Measurements from ENCODE around the gene EVA1A.

The EVA1A gene

DNA sequence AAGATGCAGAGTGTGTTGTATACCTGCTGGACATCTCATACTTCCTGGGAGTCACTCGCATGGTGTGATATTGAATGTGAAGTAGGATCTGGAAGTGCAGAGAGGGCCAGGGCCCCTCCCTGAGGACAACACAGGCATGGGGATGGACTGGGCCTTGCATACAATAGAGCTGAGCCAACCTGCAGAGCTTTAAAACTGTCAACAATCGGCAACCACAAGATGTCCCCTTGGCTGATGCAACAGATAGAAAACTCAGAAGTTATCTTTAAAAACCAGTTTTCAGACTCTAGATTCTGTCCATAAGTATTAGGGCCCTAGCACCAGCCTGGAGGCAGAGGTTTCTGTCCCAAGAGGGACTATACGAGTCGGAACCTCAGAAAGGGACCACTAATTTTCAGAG lies 19.7 kb downstream of the EVA1A start:
- no peak for DNase-seq (ENCODE audit: low spot score)

DNA sequence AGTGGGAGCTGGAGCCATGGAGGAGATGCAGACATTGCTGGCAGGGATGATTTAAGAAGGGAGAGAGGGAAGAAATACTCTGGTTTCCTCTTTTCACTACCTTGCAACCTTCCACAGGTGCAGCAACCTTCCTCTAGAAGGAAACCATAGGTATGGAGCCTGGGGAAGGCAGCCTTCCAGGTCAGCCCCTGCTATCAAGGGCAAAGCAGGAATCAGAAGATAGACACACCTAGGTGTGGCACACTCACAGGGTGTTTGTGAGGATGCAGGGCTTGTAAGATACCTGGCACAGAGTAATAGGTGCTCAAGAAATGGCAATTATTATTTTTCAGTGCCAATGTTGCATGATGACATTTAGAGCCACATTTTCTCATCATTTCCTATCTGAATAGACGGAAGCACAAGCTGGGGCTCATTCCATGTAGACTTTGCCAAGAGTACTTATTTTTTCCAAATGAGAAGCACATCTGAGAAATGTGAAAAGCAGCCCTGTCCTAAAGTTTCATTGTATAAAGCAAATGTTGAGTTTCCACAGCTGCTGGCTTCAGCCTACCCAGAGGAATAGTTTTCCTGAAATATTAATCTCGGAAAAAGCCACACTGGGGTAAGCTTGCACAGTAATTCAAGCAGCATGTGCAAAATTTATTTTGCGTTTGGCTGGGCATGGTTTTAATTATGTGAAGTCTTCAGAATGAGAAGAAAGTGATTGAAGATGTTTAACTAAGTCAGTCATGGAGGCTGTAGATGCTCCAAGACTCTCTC lies 20.6 kb downstream of the EVA1A start:
- DNase-seq (ENCODE audit: low spot score): no peak

DNA sequence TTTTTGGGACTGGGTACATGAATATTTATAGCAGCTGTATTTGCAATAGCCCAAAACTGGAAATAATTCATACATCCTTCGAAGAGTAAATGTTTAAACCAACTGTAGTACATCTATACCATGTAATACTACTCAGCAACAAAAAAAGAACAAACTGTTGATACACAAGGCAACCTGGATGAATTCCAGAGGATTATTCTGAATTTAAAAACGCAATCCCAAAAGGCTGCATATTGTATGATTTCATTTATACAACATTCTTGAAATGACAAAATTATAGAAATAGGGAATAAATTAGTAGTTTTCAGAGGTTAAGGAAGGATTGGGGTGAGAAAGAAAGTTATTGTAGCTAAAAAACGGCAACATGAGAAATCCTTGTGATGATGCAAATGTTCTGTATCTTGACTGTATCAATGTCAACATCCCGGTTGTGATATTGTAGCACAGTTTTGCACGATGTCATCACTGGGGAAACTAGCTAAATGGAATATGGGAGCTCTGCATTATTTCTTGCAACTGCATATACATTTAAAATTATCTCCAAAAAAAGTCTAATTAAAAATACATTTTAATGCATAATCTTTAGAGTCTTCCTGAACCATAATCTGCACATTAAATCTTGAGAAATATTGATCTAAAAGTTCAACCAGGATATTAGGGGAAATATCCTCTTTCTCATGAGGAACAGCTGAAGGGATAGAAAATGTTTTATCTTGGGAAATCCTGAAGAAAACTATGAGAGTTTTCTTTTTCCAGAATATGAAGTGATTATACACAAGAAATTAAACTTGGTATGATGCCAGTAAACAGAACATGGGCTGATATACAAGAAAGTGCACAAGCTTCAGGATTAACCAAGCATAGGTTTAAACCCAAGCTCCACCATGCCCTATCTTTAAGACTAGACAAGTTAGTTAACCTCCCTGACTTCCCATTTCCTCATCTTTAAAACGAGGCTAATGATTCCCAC lies 21.9 kb downstream of the EVA1A start:
- no peak for DNase-seq (ENCODE audit: low spot score)

DNA sequence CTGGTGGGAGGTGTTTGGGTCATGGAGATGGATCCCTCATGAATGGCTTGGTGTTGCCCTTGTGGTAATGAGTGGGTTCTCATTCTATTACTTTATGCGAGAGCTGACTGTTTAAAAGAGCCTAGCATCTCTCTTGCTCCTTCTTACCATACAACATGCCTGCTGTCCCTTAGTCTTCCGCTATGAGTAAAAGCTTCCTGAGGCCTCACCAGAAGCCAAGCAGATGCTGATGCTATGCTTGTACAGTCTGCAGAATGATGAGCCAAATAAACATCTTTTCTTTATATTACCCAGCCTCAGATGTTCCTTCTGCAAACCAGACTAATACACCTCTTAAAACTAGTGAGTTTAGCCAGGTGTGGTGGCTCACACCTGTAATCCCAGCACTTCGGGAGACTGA lies 23.1 kb downstream of the EVA1A start:
- DNase-seq (ENCODE audit: low spot score): no peak

DNA sequence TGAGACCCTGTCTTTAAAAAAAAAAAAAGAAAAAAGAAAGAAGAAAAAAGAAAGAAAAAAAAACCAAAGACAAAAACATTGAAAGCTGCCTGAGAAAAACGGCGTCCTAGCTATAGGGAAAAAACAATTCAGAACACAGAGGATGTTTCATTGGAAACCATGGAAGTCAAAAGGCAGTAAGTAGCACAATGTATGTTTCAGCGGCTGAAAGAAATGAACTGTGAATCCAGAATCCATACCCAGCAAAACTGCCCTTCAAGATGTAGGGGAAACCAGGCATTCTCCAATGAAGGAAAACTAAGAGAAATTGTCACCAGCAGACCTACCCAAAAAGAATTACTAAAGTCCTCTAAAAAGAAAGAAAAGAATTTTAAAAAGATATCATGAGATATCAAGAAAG lies 27.6 kb downstream of the EVA1A start:
- DNase-seq (ENCODE audit: low spot score): no peak

DNA sequence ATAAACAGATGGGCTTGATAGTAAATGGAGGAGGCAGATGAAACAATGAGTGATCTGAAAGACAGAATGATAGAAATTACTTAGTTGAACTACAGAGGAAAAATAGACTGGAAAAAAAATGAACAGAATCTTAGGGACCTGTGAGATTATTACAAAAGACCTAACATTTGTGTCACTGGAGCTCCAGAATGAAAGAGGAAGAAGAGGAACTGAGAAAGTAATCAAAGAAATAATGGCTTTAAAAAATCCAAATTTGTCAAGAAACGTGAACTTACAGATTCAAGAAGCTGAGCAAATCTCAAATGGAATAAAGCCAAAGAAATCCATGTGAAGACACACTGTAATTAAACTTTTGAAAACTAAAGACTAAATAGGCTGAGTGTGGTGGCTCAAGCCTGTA lies 28.3 kb downstream of the EVA1A start:
- DNase-seq (ENCODE audit: low spot score): no peak

DNA sequence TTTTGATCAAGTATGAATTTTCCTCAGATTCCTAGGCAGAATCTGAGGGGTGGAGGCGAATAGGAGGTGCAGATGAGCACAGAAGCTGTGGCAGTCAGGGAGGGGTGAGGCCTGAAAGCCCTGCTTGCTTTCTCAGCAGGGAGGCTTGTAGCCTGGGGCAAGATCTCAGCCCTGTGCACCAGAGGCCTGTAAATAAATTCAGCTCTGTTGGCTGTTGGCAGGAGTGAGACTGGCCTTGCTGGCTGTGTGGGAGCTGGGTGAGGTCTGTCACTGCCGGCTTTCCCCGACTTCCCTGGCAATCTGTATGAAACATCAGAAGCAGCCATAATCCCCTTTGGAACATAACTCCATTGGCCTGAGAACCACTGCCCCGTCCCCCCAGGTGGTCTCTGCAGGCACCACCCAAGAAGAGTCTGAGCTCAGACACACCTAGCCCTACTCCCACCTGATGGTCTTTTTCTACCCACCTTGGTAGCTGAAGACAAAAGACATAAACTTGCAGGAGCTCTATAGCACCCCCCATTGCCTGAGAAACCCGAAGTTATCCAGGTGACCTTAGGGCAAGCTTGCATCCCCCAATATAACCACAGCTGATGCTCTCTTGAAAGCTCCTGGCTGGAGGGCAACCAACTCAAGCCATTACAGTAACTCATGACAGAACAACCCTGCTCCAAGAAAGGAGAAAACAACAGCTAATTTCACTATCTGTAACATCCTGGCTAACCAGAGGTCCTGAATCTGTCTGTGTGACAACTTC lies 32.3 kb downstream of the EVA1A start:
- no peak for DNase-seq (ENCODE audit: low spot score)

DNA sequence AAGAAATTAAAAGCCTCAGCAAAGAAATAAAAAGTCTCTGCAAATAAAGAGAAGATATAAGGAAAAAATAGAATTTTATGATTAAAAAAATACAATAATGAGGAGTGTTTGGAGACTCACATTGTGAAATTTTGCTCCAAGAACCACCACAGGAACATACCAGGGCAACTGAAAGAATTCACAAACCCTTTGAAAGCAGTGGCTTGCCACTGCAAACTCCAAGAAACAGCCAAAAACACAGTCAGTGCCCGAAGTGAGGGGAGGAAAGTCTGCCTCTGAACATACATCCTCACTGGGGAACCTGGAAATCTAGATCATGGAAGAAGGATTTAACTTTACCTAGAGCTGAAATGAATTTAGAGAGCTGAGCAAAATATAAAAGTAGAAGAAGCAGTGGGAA lies 33.1 kb downstream of the EVA1A start:
- no peak for DNase-seq (ENCODE audit: low spot score)

DNA sequence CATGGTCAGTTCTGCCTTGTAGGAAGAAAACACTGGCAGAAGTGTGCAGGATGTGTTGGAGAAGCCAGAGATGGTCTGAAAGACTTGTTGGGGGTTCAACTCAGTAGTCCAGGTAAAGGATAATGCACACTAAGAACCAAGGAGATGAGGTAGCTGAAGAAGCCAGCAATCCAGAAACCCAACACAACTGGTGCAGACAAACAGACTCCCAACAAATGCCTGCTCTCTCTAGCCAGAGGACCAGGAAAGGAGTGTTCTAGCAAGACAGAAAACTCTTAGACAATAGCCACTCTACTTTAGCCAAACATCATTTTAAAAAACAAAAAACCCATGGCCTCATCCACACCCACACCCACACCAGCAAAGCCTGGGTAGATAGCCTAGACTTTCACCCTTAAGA lies 33.9 kb downstream of the EVA1A start:
- no peak for DNase-seq (ENCODE audit: low spot score)

DNA sequence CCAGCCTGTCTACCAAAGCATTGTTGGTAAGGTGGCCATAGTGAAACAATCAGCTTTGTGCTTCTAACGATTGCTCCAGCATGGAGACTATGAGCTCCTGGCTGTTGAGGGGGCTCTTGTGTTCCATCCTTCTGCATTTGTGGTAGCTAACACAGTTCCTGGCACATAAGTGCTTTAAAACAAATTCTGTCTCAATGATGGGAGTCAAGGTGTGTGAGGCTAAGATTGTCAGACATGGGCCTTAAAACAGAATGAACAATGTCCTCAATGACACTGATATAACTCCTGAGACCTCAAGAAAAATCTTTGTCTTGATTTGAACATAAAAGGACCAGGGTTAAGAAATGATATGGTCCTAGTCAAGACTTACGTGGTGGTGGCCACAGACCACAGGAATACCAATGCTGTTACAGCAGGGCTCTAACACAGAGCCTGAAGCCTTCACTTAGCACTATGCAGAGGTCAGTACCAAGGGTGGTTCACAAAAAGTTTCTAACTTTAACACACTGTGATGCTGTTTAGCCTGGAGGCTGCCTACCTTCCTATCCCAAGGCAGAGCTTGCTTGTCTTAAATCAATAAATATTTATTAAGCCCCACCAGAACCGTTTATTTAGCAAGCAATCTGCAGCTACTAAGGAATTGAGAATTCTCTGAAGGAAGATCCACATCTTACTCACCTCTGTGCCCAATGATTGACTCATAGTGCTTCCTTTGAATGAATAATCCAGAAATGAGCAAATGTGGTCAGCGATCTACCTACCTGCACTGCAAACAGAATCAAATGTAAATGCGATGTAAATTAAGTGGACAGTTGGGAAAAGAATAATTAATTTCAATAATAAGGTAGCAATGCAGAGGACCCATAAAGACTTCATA lies 35.1 kb downstream of the EVA1A start:
- no peak for DNase-seq (ENCODE audit: low spot score)

DNA sequence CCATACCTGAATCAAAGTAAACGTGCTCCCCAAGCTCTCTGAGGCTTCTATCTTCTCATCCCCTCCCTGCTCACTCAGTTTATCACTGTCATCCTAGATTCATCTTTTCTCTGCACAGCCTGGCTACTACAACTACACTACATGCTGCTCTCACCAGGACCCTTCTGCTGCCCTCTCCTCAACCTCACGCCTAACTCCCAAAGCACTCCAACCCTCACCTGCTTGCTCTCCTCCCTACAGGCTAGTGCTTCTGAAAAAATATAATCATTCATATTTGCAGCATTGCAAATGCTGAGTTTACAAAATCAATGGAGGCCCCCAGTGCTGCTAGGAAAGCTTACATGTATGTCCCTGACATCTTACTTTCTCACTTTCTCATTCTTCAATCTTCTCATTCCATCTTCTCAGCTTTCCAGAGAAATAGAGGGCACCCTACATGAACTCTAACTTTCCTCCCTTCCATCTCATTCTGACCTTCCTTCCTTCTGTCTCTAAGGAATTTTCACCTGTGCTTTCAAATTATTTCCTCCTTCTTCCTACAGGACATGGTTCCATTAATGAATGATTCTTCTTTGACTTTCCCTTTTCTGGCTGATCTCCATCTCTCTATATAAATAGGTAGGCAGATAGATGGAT lies 36.3 kb downstream of the EVA1A start:
- no peak for DNase-seq (ENCODE audit: low spot score)

DNA sequence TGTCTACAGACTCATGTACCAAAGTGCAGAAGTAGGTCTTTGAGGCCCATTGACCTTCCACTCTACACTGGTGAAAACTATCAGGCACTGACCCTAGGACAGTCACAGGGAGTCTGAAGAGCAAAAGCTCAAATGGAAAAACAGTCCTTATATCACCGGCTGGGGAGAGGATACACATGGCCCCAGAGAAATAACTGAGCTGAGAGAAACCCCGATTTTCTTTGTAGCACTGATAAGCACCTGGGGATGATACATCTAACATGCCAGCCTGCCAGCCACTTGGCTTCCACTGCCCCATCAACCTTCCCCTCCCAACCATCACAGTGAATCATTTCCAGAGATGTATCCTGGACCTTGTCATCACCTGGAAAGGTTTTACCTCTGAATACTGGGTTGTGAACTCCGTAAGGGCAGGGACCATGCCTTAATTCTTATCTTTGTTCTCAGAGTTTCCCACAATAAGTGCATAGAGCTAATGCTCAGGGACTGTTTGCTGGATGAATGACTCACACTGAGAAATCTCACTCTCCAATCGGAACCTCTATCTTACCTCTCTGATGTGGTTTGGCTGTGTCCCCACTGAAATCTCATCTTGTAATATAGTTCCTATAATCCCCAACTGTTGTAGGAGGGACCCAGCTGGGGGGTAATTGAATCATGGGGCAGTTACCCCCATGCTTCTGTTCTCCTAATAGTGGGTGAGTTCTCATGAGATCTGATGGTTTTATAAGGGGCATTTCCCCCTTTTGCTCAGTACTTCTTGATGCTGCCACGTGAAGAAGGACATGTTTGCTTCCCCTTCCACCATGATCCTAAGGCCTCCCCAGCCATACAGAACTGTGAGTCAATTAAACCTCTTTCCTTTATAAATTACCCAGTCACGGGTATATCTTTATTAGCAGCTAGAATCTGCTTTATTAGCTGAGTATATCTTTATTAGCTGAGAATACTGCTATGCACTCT lies 37.1 kb downstream of the EVA1A start:
- DNase-seq (ENCODE audit: low spot score): no peak

DNA sequence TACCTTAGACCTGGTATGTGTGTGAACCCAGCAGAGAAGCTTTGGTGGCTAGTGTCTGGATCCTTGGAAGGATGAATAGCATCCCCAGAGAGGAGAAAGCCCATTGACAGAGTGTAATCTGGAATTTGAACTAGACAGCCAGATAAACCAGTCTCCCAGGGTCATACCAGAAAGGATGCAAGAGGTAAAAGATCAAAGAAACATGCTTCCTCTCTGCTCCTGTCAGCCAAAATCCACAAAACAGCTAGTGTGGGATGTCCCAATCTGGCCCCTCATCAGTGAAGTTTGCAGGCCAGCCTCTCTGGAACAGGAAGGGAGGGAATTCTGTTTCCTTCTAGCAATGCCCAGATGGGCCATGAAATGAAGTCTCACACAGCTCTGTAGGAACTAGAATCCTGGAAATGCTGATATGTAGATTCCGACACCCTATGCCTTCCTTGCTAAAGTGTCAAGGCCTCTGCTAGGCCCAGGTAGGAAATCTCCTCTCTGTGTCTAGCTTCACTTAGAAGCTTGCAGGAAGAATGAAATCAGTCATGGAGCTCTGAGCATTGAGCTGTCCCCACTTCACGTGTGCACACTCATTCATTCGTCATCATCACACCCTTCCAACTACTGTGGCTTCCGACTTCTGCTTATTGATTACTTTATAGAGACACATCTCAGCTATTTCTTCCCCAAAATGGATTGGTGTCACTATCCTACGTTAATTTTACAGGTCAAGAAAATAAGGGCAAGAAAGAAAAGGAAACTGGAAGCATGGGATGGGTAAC lies 38.0 kb downstream of the EVA1A start:
- DNase-seq (ENCODE audit: low spot score): no peak

DNA sequence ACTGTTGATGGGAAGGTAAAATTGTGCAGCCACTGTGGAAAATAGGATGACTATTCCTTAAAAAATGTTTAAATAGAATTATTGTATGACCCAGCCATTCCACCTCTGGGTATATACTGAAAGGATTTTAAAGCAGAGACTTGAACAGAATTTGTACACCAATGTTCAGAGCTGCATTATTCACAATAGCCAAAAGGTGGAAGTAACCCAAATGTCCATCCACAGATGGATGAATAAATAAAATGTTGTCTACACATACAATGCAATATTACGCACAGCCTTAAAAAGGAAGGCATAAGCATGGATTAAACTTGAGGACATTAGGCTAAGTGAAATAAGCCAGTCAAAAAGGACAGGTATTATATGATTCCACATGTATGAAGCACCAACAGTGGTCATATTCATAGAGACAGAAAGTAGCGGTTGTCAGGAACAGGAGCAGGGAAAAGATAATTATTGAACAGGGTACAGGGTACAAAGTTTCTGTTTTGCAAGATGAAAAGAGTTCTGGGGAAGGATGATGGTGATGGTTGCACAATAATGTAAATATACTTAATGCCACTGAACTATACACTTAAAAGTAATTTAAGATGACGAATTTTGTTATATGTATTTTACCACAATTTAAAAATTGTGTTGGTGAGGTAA lies 39.4 kb downstream of the EVA1A start:
- no peak for DNase-seq (ENCODE audit: low spot score)

DNA sequence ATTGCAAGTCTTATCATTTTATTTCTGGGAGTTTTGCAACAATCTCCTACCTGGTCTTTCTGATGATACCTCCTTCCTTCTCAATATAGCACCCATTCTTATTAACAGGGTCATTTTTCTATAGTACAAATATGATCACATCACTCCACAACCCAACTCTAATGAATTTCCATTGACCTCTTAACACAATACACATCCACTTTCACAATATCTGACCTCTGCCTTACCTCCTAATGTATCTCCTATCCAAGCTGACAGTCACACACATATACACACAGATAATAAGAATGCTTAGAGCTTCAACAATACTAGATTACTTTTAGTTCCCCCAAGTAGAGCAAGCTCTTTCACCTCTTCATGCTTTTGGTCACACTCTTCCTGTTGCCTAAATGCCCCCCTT lies 40.9 kb downstream of the EVA1A start:
- DNase-seq (ENCODE audit: low spot score): no peak

DNA sequence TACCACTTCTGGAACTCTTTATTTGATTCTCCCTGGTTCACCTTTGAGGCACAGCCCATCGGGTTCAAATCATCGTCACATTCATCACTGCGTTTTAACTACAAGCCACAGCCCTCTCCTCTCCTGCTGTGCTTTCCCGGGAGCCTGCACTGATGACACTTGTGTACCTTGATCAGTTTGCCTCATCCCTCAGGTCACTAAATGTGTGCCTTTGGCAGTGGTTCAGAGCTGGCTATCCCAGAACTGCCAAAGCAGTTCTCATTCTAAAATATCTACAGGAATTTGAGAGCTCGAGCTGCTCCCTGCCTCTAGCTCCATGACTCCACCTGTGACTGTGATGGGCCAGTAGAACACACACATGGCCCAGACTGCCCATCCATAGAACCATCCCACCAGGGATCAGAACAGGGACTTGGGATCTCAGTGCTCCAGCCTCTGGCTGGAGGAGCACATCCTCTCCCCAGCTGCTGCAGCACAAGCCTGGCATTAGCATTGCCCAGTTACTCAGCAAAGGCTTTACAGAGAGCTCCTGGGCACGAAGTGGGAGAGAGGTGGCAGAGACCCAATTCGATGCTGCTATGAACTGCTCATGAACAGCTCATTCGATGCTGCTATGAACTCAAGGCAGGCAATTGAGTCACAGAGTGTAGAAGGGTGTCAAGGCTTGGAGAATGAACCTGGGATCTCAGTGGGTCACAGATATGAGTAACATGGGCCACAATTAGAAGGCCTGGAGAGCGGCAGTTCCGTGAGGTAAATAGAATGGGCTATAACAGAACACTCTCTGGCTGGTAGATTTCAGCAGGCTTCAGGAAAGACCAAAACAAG lies 41.9 kb downstream of the EVA1A start:
- DNase-seq (ENCODE audit: low spot score): no peak

DNA sequence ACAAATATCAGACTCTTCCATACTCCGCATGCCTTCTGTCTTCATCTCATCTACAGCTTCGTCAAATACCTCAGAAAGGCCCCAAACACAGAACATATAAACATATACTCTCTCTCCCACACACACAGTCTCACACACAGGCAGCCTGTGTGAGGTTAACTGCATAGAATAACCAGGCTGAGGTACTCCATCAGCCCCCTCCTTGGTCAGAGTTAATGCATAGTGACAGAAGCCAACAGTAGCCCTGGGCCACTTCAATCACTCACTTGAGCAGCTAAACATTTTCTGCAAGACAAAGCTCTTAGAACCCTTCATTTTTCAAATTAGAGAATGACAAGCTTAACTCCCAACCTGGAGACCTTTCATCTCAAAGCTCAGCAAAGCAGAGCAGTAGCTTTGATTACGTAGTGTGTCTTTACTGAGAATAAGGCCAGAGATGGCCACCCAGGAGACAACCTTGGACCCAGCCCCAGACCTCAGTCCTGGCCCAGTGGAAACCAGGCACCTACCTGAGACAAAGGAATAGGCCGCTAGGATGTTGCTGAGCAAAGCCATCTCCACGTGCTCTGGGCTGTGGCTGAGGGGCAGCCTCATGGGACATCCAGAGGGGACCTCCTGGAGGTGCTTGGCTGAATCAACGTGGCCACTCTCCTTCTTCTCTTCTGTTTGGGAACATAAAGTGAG lies 43.0 kb downstream of the EVA1A start:
- no peak for DNase-seq (ENCODE audit: low spot score)

Data from globus pallidus (tissue), 1 donor.